Globus pallidus (tissue), 1 donor: Measurements from ENCODE around the gene PAK3.

ENCODE experiments used
- DNase-seq: peaks from one replicate; pipeline ENCODE4 v3.0.0-alpha.2; 2015; ENCODE audit warnings: low spot score

Gene PAK3

GRCh38 chrX:111095974-111096895 is at the start of gene PAK3:
Gene PAK3 (plus strand): TSS chrX:111096191. CDS start chrX:111123104, 26,913 bp downstream.
- no peak for DNase-seq

- no peak for DNase-seq
Observed at GRCh38 chrX:111047575-111047974, 48.4 kb upstream of the PAK3 start.

GRCh38 chrX:111052478-111052877 is 43.5 kb upstream of the PAK3 start:
- DNase-seq, result no peak

GRCh38 chrX:111071542-111072277 is 24.3 kb upstream of the PAK3 start:
- DNase-seq, result no peak

- no peak for DNase-seq
Observed at GRCh38 chrX:111083081-111083480, 12.9 kb upstream of the PAK3 start.

GRCh38 chrX:111086591-111087006 is 9.4 kb upstream of the PAK3 start:
- DNase-seq, result no peak

- DNase-seq, result no peak
Observed at GRCh38 chrX:111088628-111089027, 7.4 kb upstream of the PAK3 start.

GRCh38 chrX:111090458-111090857 is 5.5 kb upstream of the PAK3 start:
- no peak for DNase-seq

- DNase-seq, result no peak
Observed at GRCh38 chrX:111098874-111099273, 2.9 kb downstream of the PAK3 start.

GRCh38 chrX:111100191-111100590 is 4.2 kb downstream of the PAK3 start:
- DNase-seq, result peak; percentile 16

GRCh38 chrX:111101580-111101979 is 5.6 kb downstream of the PAK3 start:
- DNase-seq, result no peak

GRCh38 chrX:111102636-111103035 is 6.6 kb downstream of the PAK3 start:
- DNase-seq, result no peak

- no peak for DNase-seq
Observed at GRCh38 chrX:111103246-111103645, 7.3 kb downstream of the PAK3 start.

GRCh38 chrX:111110098-111110775 is 14.2 kb downstream of the PAK3 start:
- DNase-seq, result no peak

- no peak for DNase-seq
Observed at GRCh38 chrX:111114806-111115205, 18.8 kb downstream of the PAK3 start.

GRCh38 chrX:111116666-111117065 is 20.7 kb downstream of the PAK3 start:
- no peak for DNase-seq

GRCh38 chrX:111119341-111119740 is 23.4 kb downstream of the PAK3 start:
- DNase-seq, result no peak

GRCh38 chrX:111123125-111123524 is 27.1 kb downstream of the PAK3 start:
- DNase-seq, result no peak

GRCh38 chrX:111123606-111124179 is 27.7 kb downstream of the PAK3 start:
- no peak for DNase-seq

GRCh38 chrX:111124418-111124817 is 28.4 kb downstream of the PAK3 start:
- DNase-seq, result no peak

GRCh38 chrX:111127038-111127437 is 31.0 kb downstream of the PAK3 start:
- no peak for DNase-seq

GRCh38 chrX:111129921-111130320 is 33.9 kb downstream of the PAK3 start:
- no peak for DNase-seq
